HG03439 (cell line): ENCODE measurements around the gene PRKD3.

Experiments
- ATAC-seq: cut with Tn5 transposase; IDR thresholded peaks from one replicate; pipeline ENCODE4 v1.9.1; 2021; ENCODE audit warnings: mild to moderate bottlenecking, moderate library complexity; ENCODE audit not compliant: unreplicated experiment

Gene PRKD3

GRCh38 chr2:37343537-37344434 is 19.2 kb upstream of the PRKD3 start:
- no peak for ATAC-seq

- ATAC-seq, result no peak
These were observed 18.1 kb upstream of the PRKD3 start for GRCh38 chr2:37342591-37343220.

DNA sequence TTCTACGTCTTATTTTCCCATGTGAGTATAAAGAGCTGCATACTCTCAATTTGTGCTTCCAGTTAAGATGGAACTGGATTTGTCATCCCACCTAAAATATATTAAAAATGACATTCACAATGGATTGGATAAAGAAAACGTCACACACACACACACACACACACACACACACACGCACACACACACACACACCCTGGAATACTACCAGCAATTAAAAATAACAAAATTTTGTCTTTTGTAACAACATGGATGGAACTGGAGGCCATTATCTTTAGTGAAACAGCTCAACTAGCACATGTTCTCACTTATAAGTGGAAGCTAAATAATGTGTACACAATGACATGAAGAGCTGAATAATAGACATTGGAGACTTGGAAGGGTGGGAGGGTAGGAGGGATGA is 16.0 kb upstream of the PRKD3 start:
- no peak for ATAC-seq

DNA sequence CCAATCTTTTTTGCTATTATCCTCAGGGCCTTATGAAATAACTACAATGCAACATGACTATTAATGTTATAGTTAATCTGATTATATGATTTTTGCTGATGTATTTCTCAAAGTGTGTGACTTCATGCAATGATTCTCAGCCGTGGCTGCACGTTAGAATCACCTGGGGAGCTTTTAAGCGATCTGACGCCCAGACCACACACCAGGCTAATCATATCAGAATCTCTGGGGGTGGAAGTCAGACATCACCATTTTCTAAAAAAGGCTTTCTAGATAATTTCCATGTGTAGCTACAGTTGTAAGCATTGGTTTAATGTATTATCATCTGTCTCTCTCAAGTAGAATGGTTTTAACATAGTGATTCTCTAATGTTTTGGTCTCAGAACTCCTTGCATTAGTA is 14.3 kb upstream of the PRKD3 start:
- ATAC-seq, result no peak

- no peak for ATAC-seq
These were observed 13.1 kb upstream of the PRKD3 start for GRCh38 chr2:37337620-37338280.

DNA sequence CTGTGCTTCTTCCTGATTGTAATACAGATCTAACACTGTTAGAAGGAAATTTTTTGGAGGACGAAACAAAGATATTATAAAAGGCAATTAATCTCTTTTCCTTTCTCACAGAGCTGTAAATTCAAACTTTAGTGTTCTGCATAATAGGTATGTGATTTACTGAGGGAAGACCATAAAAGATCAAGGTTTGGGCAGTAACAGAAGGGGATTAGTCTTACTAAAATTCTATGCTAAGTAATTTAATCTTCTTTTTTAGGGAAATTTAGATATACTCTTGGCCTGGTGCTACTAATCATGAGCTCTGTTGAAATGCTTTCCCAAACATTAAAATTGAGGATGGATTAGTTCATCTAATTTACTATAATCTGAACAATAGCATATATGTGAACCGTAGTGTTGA is 11.0 kb upstream of the PRKD3 start:
- ATAC-seq, result no peak

DNA sequence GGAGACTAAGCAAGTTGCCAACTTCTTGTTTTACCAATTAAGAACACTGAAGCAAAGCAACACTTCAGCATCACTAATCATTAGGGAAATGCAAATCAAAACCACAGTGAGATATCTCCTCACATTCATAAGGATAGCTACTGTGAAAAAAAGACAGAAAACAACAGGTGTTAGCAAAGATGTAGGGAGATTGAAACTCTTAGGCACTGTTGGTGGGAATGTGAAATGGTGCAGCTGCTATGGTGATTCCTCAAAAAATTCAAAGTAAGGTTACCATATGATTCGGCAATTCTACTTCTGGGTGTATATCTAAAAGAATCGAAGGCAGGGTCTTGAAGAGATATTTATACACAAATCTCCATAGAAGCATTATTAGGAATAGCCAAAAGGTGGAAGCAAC is 8.6 kb upstream of the PRKD3 start:
- no peak for ATAC-seq

DNA sequence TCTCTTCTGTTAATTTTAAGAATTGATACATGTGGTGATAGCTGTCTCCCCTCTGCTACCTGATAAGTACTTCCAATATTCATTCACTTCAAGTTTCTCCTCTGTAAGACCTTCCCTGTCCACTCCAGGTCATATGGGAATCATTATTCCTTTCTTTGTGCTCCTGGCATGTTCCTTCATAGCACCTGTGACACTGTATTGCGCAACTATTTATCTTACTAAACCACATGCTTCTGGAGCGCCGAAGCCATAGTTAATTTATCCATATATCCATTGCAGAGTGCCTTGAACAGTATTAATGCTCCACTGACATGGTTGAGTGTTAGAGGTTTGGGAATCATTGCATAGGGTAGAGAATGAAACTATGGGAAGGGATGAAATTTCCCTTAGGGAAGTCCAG is 7.9 kb upstream of the PRKD3 start:
- no peak for ATAC-seq

- ATAC-seq, result no peak
These were observed 6.0 kb upstream of the PRKD3 start for GRCh38 chr2:37330681-37331080.

- ATAC-seq, result no peak
These were observed 2.4 kb upstream of the PRKD3 start for GRCh38 chr2:37326866-37327634.

DNA sequence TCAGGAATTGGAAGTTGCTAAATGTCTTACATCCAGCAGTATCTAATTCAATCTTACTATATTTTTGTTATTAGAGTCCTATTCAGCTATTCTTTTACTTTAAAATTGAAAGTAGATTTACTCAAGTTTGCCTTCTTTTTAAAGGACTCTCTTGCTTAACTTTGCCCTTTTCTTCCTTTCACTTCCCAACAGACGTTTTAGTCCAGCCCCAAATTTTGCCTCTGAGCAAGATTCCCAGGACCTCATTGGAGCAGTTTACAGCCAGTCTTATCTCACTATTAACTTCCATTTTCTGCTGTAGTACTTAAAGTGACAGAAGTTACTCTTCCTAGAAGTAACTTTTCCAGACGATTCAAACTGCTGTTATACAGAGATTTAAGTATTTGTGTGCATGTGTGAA is 1.7 kb upstream of the PRKD3 start:
- no peak for ATAC-seq

DNA sequence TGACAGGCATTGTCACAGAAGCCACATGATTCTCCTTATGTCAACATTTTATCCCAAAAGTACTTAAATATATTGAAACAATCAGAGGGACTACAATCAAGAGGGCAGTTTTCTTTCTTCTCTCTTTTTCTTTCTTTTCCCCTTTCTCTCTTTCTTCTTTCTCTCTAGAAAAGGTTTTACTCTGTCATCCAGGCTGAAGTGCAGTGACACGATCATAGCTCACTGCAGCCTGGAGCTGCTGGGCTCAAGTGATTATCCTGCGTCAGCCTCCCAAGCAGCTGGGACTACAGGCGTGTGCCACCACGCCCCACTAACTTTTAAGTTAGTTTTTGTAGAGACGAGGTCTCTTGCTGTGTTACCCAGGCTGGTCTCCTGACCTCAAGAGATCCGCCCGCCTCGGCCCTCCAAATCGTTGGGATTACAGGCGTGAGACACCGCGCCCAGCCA is 1.0 kb upstream of the PRKD3 start:
- ATAC-seq, result no peak

DNA sequence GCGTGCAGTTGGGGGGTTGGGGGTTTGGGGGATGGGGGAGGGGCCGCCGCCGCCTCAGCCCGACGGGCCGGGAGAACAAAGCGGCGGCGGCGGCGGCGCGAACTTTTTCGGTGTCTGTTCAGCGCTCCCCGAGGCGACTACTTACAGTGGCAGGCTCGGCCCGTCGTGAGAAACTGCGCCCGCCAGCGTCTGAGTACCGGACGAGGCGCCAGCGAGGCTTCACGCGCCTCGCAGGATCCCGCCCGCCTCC is 172 bp downstream of the PRKD3 start:
- ATAC-seq, result no peak

GRCh38 chr2:37323781-37324535 is 675 bp downstream of the PRKD3 start:
- peak; percentile 28 for ATAC-seq

DNA sequence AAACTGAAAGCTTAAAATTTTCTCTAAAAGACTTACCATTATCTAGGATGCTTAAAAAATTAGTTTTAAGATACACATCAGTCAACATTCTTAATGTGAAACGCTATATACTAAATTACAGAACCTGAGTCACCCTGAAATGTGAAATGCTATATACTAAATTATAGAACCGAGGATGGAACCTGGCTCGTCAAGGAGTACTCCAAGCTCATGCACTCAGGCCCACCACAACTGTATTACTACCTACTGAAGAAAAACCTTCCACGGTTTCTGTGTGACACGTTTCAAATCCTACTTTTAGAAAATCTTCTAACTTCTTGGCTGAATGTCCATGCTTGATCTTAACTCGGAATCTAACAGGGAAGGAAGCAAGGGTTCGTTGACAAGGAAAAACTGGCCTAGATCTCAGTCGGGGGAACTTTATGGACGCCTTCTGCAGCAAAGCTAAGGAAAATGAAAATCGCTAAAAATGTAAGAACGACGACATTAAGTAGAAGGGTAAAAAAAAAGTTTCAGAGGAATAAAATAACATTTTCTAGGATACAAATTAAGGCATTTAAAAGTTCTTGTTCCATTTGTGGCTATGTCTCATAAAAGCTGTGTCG is 1.4 kb downstream of the PRKD3 start:
- ATAC-seq, result no peak

DNA sequence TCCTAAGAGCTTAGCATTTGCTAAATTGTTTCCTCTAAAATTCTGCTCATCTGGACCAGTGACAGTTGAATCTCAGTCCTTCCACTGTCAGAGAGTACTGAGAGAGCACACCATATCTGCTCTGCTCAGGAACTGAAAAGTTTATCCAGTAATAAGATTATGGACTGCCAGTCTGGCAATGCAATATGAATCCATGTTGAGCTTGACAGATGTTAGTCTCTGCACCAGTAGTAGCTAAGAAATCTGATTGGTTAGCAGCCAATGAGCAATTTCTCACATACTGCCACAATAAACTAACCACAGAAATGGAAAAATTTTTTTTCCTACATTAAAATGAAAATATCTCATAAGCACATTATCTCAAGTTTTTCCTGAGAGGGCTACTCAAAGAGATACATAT is 2.3 kb downstream of the PRKD3 start:
- ATAC-seq, result no peak

DNA sequence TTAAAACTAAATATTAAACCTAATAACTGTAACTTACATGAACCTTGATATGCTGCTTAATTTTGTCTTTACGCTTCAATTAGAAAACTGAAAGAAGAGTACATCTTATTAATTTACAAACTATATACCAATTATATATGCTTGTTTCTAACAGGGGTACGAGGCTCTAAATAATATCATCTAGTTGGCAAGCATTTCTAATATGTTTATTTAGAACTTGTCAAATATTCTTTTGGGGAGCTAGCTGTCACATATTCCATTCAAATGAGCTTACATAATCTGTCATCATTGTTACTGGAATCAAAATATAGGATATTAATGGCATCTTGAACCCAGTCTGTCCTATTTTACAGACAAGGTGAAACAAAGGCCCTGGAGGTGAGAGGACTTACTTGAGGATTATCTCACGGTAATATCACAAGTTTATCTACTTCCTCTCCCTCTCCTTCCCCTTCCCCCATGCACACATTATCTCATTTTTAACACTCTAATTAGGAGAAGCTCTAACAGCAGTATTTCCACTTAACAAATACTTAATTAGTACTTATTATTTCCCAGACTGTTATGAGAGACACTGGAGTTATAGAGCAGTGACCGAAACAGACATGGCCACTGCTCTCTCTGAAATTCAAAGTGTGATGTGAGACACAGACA is 3.5 kb downstream of the PRKD3 start:
- no peak for ATAC-seq

DNA sequence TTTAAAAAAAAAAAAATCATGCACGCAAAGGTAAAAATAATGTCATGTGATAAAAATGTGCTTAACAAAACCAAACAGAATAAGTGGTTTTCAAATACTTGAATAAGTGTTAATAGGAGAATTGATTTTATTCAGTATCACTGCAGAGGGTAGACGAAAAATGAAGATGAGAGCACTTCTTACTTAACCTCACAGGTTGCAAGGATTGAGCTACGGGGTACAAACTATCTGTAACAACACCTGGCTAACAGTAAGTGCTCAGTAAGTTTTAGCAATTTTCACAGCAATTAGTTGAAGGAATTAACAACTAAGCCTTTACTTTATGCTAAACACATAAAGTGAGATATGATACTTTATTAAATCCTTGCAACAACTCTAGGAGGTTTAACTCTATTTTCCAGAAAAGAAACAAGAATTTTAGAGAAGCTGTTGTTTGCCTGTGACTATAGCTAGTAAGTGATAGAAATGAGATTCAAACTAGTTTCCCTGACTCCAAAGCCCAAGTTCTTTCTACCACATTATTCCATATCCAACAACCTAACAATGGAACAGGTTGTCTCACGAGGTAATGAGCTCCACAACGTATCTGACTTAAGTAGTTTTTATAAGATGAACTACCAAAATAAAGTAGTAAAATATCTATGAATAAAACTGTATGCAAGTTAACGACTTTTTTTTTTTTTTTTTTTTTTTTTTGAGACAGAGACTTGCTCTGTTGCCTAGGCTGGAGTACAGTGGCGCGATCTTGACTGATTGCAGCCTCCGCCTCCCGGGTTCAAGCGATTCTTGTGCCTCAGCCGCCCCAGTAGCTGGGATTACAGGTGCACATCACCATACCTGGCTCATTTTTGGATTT is 4.7 kb downstream of the PRKD3 start:
- ATAC-seq, result no peak

DNA sequence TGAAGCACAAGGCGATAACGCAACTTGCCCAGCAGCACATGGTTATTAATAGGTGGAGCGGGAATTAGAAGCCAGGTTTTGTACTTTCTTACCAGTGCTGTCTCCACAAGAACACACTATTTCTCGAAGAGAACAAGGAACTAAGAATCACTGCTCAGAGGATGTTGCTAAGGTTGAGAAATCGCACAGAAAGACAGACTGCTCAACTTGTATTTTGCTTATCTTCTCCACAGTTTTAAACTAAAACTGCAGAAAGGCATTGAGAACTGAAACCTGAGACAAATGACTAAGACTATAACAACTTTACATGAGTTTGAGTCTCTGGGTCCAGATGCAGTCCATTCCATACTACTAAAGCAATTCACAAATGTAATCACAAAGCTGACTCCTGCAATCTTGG is 6.2 kb downstream of the PRKD3 start:
- ATAC-seq, result peak; percentile 70
